ENCODE measurements around the gene COQ4.
A peak's percentile ranks its signal among the peaks of the same experiment; 100 is the strongest.
"Not testable (repeated sequence)": the region's sequence is repeated elsewhere in the genome, so short reads cannot be mapped to it uniquely, and the experiment has no call there.

The COQ4 gene

DNA sequence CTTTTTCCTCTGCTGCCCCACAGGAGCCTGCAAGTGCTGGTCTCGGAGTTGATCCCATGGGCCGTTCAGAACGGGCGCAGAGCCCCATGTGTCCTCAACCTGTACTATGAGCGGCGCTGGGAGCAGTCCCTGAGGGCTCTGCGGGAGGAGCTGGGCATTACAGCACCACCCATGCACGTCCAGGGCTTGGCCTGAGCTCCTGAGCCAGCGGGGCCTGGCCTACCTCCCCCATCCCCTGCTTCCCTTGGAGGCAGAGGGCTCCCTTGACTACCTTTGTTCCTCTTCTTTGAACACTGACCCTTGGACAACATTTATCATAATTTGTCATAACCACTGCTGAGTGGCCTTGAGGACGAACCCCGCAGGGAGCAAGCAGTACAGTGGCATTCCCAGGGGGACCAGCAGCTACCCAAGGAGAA is 10.8 kb downstream of the COQ4 start:
- TF ChIP-seq Cebpa-rat (IDR thresholded peaks at IDR 0.05): no peak
- peaks cover 0 to 15% (median 3%) of the 10 kb centered on the region in 11 experiments; a peak in 4 of 22 replicates for H4K20me1 ChIP-seq
- peaks cover 0 to 74% (median 26%) of the 10 kb centered on the region in 11 experiments; a peak in 15 of 22 replicates for H3K36me3 ChIP-seq
- H3K27ac ChIP-seq: peak overlapping the region in 8 of 11 experiments; percentile 7 to 56 (median 39); a peak in 13 of 22 replicates
- H3K27me3 ChIP-seq: no peaks in the 10 kb centered on the region
- H3K4me2 ChIP-seq: peak overlapping the region in 9 of 11 experiments; percentile 30 to 92 (median 77); a peak in 17 of 22 replicates
- H3K4me1 ChIP-seq: peaks cover 0 to 34% (median 27%) of the 10 kb centered on the region in 10 experiments; a peak in 17 of 20 replicates
- 0 out of 20 replicates have a peak overlapping the region, but pooled peaks of 1 of the 10 experiments have one; percentile 8 for H3K4me3 ChIP-seq
- peak overlapping the region in 10 of 11 experiments; percentile 3 to 67 (median 34); a peak in 13 of 22 replicates for H3K9ac ChIP-seq
- no peaks in the 10 kb centered on the region for H3K9me3 ChIP-seq (replicated peaks in 1 of 11)

DNA sequence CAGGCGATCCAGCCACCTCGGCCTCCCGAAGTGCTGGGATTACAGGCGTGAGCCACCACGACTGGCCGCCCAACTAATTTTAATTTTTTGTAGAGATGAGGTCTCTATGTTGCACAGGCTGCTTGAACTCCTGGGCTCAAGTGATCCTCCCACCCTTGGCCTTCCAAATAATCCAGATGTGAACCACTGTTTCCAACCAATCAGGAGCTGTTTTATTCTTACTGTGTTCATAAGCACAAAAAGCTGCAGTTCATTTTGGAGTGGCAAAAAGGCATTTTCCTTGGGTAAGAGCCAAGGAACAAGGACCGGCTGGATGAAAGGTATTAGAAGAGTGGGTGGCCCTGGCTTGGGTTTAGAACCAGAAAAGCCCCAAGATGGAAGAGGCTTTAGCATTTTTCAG is 12.5 kb downstream of the COQ4 start:
- TF ChIP-seq Cebpa-rat (IDR thresholded peaks at IDR 0.05): no peak
- H3K27me3 ChIP-seq: no peaks in the 10 kb centered on the region
- H3K4me2 ChIP-seq: no peak overlapping the region
- H3K27ac ChIP-seq: no peak overlapping the region
- H3K9me3 ChIP-seq (replicated peaks in 1 of 11): no peaks in the 10 kb centered on the region
- no peak overlapping the region for H3K9ac ChIP-seq
- peaks cover 0 to 57% (median 17%) of the 10 kb centered on the region in 11 experiments; a peak in 14 of 22 replicates for H3K36me3 ChIP-seq
- peaks cover 0 to 30% (median 24%) of the 10 kb centered on the region in 10 experiments; a peak in 17 of 20 replicates for H3K4me1 ChIP-seq
- peaks cover 0 to 11% (median 0%) of the 10 kb centered on the region in 11 experiments; a peak in 2 of 22 replicates for H4K20me1 ChIP-seq
- H3K4me3 ChIP-seq: no peak overlapping the region

DNA sequence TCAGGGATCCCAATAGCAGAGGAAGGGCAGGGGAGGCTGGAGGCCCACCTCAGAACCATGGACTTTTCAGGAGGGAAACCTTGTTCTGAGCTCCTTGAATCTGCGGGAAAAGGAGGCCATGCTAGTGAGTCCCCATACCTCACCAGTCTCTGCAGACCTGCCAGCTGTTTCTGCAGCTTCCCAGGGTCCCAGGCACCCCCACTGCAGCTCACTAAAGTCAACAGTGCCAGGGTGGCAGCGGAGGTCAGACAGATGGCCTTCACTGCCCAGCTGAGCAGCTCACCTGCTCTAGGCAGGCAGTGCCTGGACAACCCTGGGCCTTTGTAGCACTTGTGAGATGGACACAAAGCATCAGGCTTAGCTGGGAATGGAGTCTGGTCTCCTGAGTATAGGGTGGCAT is 13.3 kb downstream of the COQ4 start:
- peaks cover 0 to 33% (median 26%) of the 10 kb centered on the region in 10 experiments; a peak in 17 of 20 replicates for H3K4me1 ChIP-seq
- H3K9me3 ChIP-seq (replicated peaks in 1 of 11): no peaks in the 10 kb centered on the region
- H3K36me3 ChIP-seq: peaks cover 0 to 49% (median 17%) of the 10 kb centered on the region in 11 experiments; a peak in 14 of 22 replicates
- no peak overlapping the region for H3K4me3 ChIP-seq
- H3K9ac ChIP-seq: no peak overlapping the region
- no peak overlapping the region for H3K4me2 ChIP-seq
- H3K27me3 ChIP-seq: no peaks in the 10 kb centered on the region
- H3K27ac ChIP-seq: no peak overlapping the region
- H4K20me1 ChIP-seq: peaks cover 0 to 11% (median 0%) of the 10 kb centered on the region in 11 experiments; a peak in 3 of 22 replicates
- no peak for TF ChIP-seq Cebpa-rat (IDR thresholded peaks at IDR 0.05)

DNA sequence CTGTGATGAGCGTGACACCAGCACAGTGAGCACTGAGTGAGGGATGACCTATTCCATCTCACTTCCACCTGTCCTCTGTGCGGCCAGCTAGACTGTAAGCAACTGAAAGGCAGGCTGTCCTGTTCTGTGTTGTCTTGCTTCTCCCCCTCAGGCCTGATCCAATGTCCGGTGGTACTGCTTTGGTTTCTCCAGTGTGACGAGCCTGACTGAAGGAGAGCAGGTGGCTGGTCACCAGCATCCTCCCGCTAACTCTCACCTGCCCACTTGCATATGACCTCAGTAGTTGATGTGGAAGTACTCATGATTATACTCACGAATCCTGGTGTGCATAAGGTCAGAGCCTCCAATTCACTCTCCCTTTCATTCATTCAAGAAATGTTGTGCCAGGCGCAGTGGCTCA is 15.3 kb downstream of the COQ4 start:
- Histone ChIP-seq H3K27ac (no peak overlapping the region), H3K36me3 (peaks cover 4 to 38% (median 18%) of the 10 kb centered on the region in 11 experiments; a peak in 20 of 22 replicates), H3K4me2 (no peak overlapping the region), H3K4me1 (peaks cover 5 to 27% (median 23%) of the 10 kb centered on the region in 10 experiments; a peak in 17 of 20 replicates), H3K9me3 (replicated peaks in 1 of 11) (no peaks in the 10 kb centered on the region), H3K9ac (no peak overlapping the region), H3K27me3 (no peaks in the 10 kb centered on the region), H4K20me1 (peaks cover 0 to 23% (median 8%) of the 10 kb centered on the region in 11 experiments; a peak in 10 of 22 replicates), H3K4me3 (no peak overlapping the region)
- no peak for TF ChIP-seq Cebpa-rat (IDR thresholded peaks at IDR 0.05)

DNA sequence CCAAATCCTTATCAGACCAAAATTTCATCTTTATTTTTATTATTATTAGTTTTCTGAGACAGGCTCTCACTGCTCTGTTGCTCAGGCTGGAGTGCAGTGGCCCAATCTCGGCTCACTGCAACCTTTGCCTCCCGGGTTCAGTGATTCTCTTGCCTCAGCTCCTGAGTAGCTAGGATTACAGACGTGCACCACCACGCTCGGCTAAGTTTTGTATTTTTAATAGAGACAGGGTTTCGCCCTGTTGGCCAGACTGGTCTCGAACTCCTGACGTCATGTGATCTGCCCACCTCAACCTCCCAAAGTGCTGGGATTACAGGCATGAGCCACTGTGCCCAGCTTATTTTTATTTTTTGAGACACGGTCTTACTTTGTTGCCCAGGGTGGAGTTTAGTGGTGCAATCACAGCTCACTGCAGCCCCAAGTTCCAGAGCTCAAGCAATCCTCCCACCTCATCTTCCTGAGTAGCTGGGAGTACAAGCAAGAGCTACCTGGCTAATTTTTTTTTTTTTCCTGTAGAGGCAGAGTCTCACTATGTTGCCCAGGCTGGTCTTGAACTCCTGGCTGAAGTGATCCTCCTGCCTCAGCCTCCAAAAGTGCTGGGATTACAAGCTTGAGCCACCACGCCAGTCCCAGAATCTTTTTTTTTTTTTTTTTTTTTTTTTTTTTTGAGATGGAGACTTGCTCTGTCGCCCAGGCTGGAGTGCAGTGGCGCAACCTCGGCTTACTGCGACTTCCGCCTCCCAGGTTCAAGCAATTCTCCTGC is 16.4 kb downstream of the COQ4 start:
- peaks cover 0 to 23% (median 10%) of the 10 kb centered on the region in 11 experiments; a peak in 10 of 22 replicates for H4K20me1 ChIP-seq
- not testable (repeated sequence) for H3K4me3 ChIP-seq; H3K9ac ChIP-seq; H3K9me3 ChIP-seq (replicated peaks in 1 of 11); H3K27ac ChIP-seq; H3K4me2 ChIP-seq; H3K27me3 ChIP-seq
- peaks cover 0 to 16% (median 13%) of the 10 kb centered on the region in 10 experiments; a peak in 16 of 20 replicates for H3K4me1 ChIP-seq
- peaks cover 15 to 41% (median 27%) of the 10 kb centered on the region in 11 experiments for H3K36me3 ChIP-seq

DNA sequence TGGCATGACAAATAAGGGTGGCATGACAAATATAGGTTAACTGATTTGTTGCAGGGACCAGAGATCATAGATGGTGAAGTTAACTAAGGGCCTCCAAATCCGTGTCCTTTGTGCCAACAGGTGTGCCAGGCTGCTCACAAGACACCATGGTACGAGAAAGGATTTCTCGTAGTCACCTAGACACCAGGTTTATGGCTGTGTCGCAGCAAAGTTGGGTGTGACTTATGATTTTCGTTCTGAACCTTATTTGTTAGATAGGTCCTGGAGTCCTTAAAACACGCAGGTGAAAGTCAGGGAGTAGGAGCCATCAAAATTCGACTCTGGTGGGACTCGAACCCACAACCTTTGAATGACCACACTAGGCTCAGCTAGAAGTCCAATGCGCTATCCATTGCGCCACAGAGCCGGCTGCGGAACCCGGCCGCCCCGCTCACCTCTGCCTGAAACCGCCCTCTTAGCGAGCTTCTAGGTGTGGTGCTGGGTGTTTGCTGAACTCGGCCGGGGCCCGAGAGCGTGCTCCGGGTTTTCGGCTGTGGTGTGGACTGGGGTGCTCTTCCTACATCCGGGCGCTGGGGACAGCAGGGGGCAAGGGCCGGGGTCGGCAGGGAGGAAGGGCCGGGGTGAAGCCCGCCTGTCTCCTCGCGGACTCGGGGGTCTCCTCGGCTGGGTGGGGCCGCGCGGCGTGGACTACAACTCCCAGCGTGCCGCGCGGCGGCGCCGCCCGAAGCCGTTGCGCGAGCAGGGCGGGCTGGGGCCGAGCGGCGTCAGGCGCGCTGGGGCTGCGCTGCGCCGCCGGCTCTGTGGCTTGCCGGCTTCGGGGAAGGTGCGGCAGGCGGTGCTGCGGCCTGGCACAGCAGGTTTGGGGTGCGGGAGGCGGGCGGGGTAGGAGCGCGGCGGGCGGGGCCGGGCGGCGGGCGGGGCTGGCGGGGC is 17.4 kb downstream of the COQ4 start, which contains the start of gene SLC27A4:
Gene SLC27A4 (plus strand): TSS at position 767 of the 930 bp plus-strand sequence. CDS start 2,606 bp downstream, outside the sequence.
- H3K4me3 ChIP-seq: peak within 1 kb of the TSS; percentile 71 to 90 (median 82)
- peaks cover 0 to 16% (median 12%) of the 10 kb centered on the region in 10 experiments; a peak in 15 of 20 replicates for H3K4me1 ChIP-seq
- peak within 1 kb of the TSS; percentile 93 to 99 (median 99) for H3K4me2 ChIP-seq
- peaks cover 0 to 23% (median 11%) of the 10 kb centered on the region in 11 experiments; a peak in 10 of 22 replicates for H4K20me1 ChIP-seq
- TF ChIP-seq Cebpa-rat (IDR thresholded peaks at IDR 0.05): no peak
- H3K27ac ChIP-seq: peak within 1 kb of the TSS; percentile 23 to 72 (median 51); a peak in 19 of 22 replicates
- peaks cover 24 to 41% (median 30%) of the 10 kb centered on the region in 11 experiments for H3K36me3 ChIP-seq
- no peaks in the 10 kb centered on the region for H3K27me3 ChIP-seq
- H3K9ac ChIP-seq: peak within 1 kb of the TSS; percentile 68 to 87 (median 82)
- H3K9me3 ChIP-seq (replicated peaks in 1 of 11): no peaks in the 10 kb centered on the region

DNA sequence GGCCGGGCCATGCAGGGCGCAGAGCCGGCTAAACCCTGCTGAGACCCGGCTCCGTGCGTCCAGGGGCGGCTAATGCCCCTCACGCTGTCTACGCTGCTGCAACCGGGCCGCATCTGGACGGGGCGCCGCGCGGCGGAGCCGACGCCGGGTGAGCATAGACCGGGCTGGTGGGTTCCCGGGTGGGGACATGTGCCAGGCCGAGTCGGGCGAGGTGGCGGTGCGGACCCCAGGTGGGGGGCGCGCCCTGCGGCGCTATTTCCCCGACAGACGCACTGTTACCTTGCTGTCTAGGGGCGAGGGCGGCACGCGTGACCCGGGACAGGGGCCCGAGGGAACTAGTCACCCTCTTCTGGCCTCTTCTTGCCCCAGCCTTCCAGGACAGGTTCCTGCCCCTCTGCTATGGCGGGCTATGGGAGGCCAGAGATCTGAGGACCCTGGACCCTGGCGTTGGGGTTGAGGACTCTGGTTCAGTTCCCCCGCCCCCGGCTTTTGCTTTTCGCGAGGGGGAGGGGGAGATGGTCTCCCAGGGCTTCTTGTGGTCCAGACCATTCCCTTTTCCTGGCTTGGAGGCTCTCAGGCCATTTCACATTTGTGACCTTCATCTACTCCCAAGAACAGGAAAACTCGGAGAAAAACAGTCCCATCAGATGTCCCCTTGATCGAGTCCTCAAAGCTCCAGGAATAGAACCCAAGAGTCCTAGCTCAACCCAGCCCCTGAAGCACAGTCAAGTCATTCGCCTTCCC is 18.2 kb downstream of the COQ4 start:
- peaks cover 33 to 41% (median 38%) of the 10 kb centered on the region in 11 experiments for H3K36me3 ChIP-seq
- H3K4me3 ChIP-seq: peak overlapping the region; percentile 71 to 90 (median 82)
- peaks cover 0 to 27% (median 14%) of the 10 kb centered on the region in 11 experiments; a peak in 10 of 22 replicates for H4K20me1 ChIP-seq
- peak overlapping the region; percentile 93 to 99 (median 99) for H3K4me2 ChIP-seq
- peak overlapping the region; percentile 23 to 72 (median 51); a peak in 19 of 22 replicates for H3K27ac ChIP-seq
- peak overlapping the region; percentile 68 to 87 (median 82) for H3K9ac ChIP-seq
- H3K27me3 ChIP-seq: no peaks in the 10 kb centered on the region
- H3K4me1 ChIP-seq: peaks cover 0 to 16% (median 12%) of the 10 kb centered on the region in 10 experiments; a peak in 15 of 20 replicates
- TF ChIP-seq Cebpa-rat (IDR thresholded peaks at IDR 0.05): no peak
- H3K9me3 ChIP-seq (replicated peaks in 1 of 11): no peaks in the 10 kb centered on the region
